SK-N-SH (cell line): ENCODE results near the gene PFDN5. TPM values are rescaled to one million over a fixed set of nuclear protein-coding genes. Genes with fewer than 3 reads are reported as not detected.
A peak's percentile ranks its signal among the peaks of the same experiment; 100 is the strongest.

ENCODE experiments used
- CTCF ChIA-PET: fragments of 300-600, 350-600 bp; formaldehyde crosslinking; extraction: SDS; loops from one replicate; lab custom pipeline; 2021; lab: Yijun Ruan, JAX
- POLR2A ChIA-PET: fragments of 350-600 bp; sonication (Branson Sonifier 250); formaldehyde crosslinking; extraction: SDS; loops from one replicate; lab custom pipeline; 2020; ENCODE audit warnings: antibody characterized with exemption, inconsistent platforms; lab: Yijun Ruan, JAX
- DNase-seq: peaks from one replicate; pipeline ENCODE4 v3.0.0; 2012
- H2AFZ ChIP-seq: fragments of 200-600 bp; sonication (generic); 2 replicates; pipeline ENCODE4 v1.8.1; 2016; ENCODE audit warnings: antibody characterized with exemption, mild to moderate bottlenecking, low read depth
- H3F3A ChIP-seq: fragments of 200-600 bp; sonication (generic); replicated peaks from 2 replicates; pipeline ENCODE3; 2016; ENCODE audit warnings: antibody characterized with exemption, mild to moderate bottlenecking; ENCODE audit not compliant: insufficient read depth
- H3K27ac ChIP-seq, 2 experiments: fragments of 200-500 bp in 1 of 2; fragments of 200-600 bp in 1 of 2; sonication (Bioruptor generic) in 1 of 2; sonication (generic), shearing (Covaris generic) in 1 of 2; 2 replicates each; pipeline versions ENCODE4 v1.5.1 to v1.6.1; 2014 to 2016; ENCODE audit warnings: low read depth in 2 of 2, inconsistent platforms in 1 of 2, low read length in 1 of 2, mild to moderate bottlenecking in 1 of 2, mixed read lengths in 1 of 2
- H3K27me3 ChIP-seq: fragments of 200-600 bp; sonication (generic), shearing (Covaris generic); 2 replicates; pipeline ENCODE4 v1.6.1; 2016; ENCODE audit warnings: mixed run types; ENCODE audit not compliant: insufficient read depth
- H3K36me3 ChIP-seq, 2 experiments: fragments of 200-500 bp in 1 of 2; fragments of 200-600 bp in 1 of 2; sonication (Bioruptor generic) in 1 of 2; sonication (generic) in 1 of 2; replicated peaks in 1 of 2; 2 replicates each; pipeline versions ENCODE3 to v1.5.1; 2014 to 2016; ENCODE audit warnings: low read length in 1 of 2, mild to moderate bottlenecking in 1 of 2; ENCODE audit not compliant: insufficient read depth in 2 of 2, control insufficient read depth in 1 of 2
- H3K4me1 ChIP-seq, 2 experiments: fragments of 200-500 bp in 1 of 2; fragments of 200-600 bp in 1 of 2; sonication (Bioruptor generic) in 1 of 2; sonication (generic), shearing (Covaris generic) in 1 of 2; 2 replicates each; pipeline versions ENCODE4 v1.5.1 to v1.6.1; 2014 to 2016; ENCODE audit warnings: low read depth in 1 of 2, low read length in 1 of 2, mixed run types in 1 of 2; ENCODE audit not compliant: insufficient read depth in 2 of 2, control insufficient read depth in 1 of 2
- H3K4me2 ChIP-seq: fragments of 200-600 bp; sonication (generic), shearing (Covaris generic); 2 replicates; pipeline ENCODE4 v1.6.1; 2017; ENCODE audit warnings: mixed run types
- H3K4me3 ChIP-seq, 2 experiments: fragments of 200-500 bp in 1 of 2; fragments of 200-600 bp in 1 of 2; sonication (Bioruptor generic) in 1 of 2; sonication (generic), shearing (Covaris generic) in 1 of 2; 2 replicates each; pipeline versions ENCODE4 v1.5.1 to v1.8.1; 2014 to 2016; ENCODE audit warnings: low read depth in 2 of 2, inconsistent platforms in 1 of 2, low read length in 1 of 2, mild to moderate bottlenecking in 1 of 2, mixed read lengths in 1 of 2, moderate library complexity in 1 of 2
- H3K79me2 ChIP-seq: fragments of 200-600 bp; sonication (generic); 2 replicates; pipeline ENCODE4 v1.8.1; 2017; ENCODE audit warnings: mild to moderate bottlenecking; ENCODE audit not compliant: insufficient read depth
- H3K9ac ChIP-seq: fragments of 200-600 bp; sonication (generic); 2 replicates; pipeline ENCODE4 v1.6.1; 2017; ENCODE audit warnings: mixed run types
- H3K9me2 ChIP-seq: fragments of 200-600 bp; sonication (generic); 2 replicates; pipeline ENCODE4 v1.6.1; 2017; ENCODE audit warnings: mixed run types
- H3K9me3 ChIP-seq: fragments of 200-600 bp; sonication (generic); 2 replicates; pipeline ENCODE4 v1.6.1; 2017; ENCODE audit warnings: mixed run types, mild to moderate bottlenecking, moderate library complexity
- H4K20me1 ChIP-seq: fragments of 200-600 bp; sonication (generic); 2 replicates; pipeline ENCODE4 v1.6.1; 2017; ENCODE audit warnings: mild to moderate bottlenecking, mixed run types; ENCODE audit not compliant: insufficient read depth
- ELF1 ChIP-seq: IDR thresholded peaks from 2 replicates; pipeline ENCODE4 v1.4.0; 2012
- EP300 ChIP-seq, 2 experiments: IDR thresholded peaks; 2 replicates each; pipeline versions ENCODE4 v1.4.0 to v1.6.1; 2012; ENCODE audit warnings: borderline replicate concordance in 1 of 2, low read depth in 1 of 2, low read length in 1 of 2
- EZH2phosphoT487 ChIP-seq: fragments of 200-600 bp; sonication (generic); IDR thresholded peaks from 2 replicates; pipeline ENCODE4 v1.6.1; 2017; ENCODE audit warnings: low read depth, mixed run types, mild to moderate bottlenecking, antibody characterized with exemption, moderate library complexity, borderline replicate concordance
- FOSL2 ChIP-seq: IDR thresholded peaks from 2 replicates; pipeline ENCODE4 v1.4.0; 2012; ENCODE audit warnings: low read depth, mild to moderate bottlenecking, moderate library complexity, borderline replicate concordance
- FOXJ3 ChIP-seq: sonication (generic); formaldehyde crosslinking; IDR thresholded peaks from 2 replicates; pipeline ENCODE4 v1.5.1; 2020; ENCODE audit warnings: mild to moderate bottlenecking, missing genetic modification reagents
- FOXM1 ChIP-seq: IDR thresholded peaks from 2 replicates; pipeline ENCODE4 v1.4.0; 2012; ENCODE audit warnings: low read depth, mild to moderate bottlenecking
- GATA2 ChIP-seq: sonication (generic); formaldehyde crosslinking; IDR thresholded peaks from 2 replicates; pipeline ENCODE4 v1.5.0; 2020; ENCODE audit warnings: mild to moderate bottlenecking, missing genetic modification reagents
- JUND ChIP-seq: IDR thresholded peaks from 2 replicates; pipeline ENCODE4 v1.4.0; 2012
- MXI1 ChIP-seq: IDR thresholded peaks from 2 replicates; pipeline ENCODE4 v1.6.1; 2012; ENCODE audit warnings: mild to moderate bottlenecking, low read depth, low read length, improper control_type of control experiment
- NFIC ChIP-seq: IDR thresholded peaks from 2 replicates; pipeline ENCODE4 v1.4.0; 2012; ENCODE audit warnings: borderline replicate concordance
- NRF1 ChIP-seq: IDR thresholded peaks from 2 replicates; pipeline ENCODE4 v1.6.1; 2012; ENCODE audit warnings: low read depth, mild to moderate bottlenecking, low read length
- POLR2AphosphoS5 ChIP-seq: IDR thresholded peaks from 2 replicates; pipeline ENCODE4 v1.6.1; 2012; ENCODE audit warnings: low read depth, low read length
- RFX5 ChIP-seq: IDR thresholded peaks from 2 replicates; pipeline ENCODE4 v1.6.1; 2012; ENCODE audit warnings: mild to moderate bottlenecking, improper control_type of control experiment, low read length
- RXRA ChIP-seq: IDR thresholded peaks from 2 replicates; pipeline ENCODE4 v1.4.0; 2012; ENCODE audit warnings: low read depth, mild to moderate bottlenecking, borderline replicate concordance
- SIN3A ChIP-seq: IDR thresholded peaks from 2 replicates; pipeline ENCODE4 v1.6.1; 2012; ENCODE audit warnings: low read depth, mild to moderate bottlenecking, low read length, moderate library complexity, borderline replicate concordance
- SMC3 ChIP-seq: IDR thresholded peaks from 2 replicates; pipeline ENCODE4 v1.6.1; 2012; ENCODE audit warnings: low read depth, low read length, improper control_type of control experiment
- TAF1 ChIP-seq: IDR thresholded peaks from 2 replicates; pipeline ENCODE4 v1.6.1; 2012; ENCODE audit warnings: low read depth, mild to moderate bottlenecking, low read length, moderate library complexity, borderline replicate concordance
- TCF12 ChIP-seq: IDR thresholded peaks from 2 replicates; pipeline ENCODE4 v1.4.0; 2012
- YY1 ChIP-seq: IDR thresholded peaks from 2 replicates; pipeline ENCODE4 v1.4.0; 2012; ENCODE audit warnings: low read depth, mild to moderate bottlenecking
- WGBS: methylation state at CpG from one replicate; pipeline ENCODE4 v1.1.6; 2017; ENCODE audit warnings: low lambda C conversion rate; 5-methylcytosine and 5-hydroxymethylcytosine counted together
- polyA plus RNA-seq, 3 experiments: library from polyadenylated mRNA; depleted of rRNA; stranded (reverse); fragments of >200 nt; gene quantifications; 2 replicates each; pipeline ENCODE4 v1.2.3, GENCODE V29; 2012
- TF ChIP-seq, protein P1 (sequence below): IDR thresholded peaks from 2 replicates; pipeline ENCODE4 v1.4.0; 2012; ENCODE audit warnings: low read depth
- TF ChIP-seq, protein P2 (sequence below): IDR thresholded peaks from 2 replicates; pipeline ENCODE4; 2012
- TF ChIP-seq, protein P3 (sequence below): IDR thresholded peaks from 2 replicates; pipeline ENCODE4 v1.4.0; 2012; ENCODE audit warnings: low read depth, borderline replicate concordance

Gene PFDN5
- polyA plus RNA-seq, 1 of the 3 experiments (the other 2 are of a cell fraction): 1,198 TPM

DNA sequence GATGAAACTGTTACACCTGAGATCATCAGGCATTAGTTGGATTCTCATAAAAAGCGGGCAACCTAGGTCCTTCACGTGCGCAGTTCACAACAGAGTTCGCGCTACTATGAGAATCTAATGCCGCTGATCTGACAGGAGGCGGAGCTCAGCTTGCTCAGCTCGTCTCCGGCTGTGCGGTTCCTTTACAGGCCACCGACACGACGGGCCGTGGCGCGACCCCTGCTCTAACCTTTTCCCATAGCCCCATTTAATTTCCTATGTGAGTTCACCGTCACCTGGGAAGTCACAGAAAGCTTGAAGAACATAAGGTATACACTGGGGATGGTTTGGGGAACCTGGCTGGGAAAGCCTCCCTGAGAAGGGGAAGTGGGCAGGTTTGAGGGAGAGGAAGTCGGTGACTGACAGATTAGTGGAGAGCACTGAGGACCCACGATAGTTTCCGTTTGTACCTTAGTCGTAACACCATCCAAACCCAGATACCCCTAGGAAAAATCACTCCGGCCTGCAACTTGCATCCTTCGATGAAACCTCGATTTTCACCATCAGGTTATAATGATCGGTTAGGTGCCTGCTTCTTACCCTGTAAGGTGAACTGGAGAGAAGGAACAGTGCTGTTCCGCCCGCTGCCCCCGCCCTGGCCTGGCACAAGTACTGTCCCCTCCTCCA, 28.9 kb downstream of the PFDN5 start:
- no peak for DNase-seq
- Histone ChIP-seq H3K4me1 (peaks cover 7 to 18% of the 10 kb centered on the region in 2 experiments; a peak in 3 of 4 replicates), H3K4me2 (peak overlapping the region; percentile 93), H3K27ac (peak overlapping the region; percentile 79 to 88), H2AFZ (peak overlapping the region; percentile 80), H3K9me2 (no peaks in the 10 kb centered on the region), H3K9ac (peak overlapping the region; percentile 95), H4K20me1 (no peaks in the 10 kb centered on the region), H3K4me3 (peak overlapping the region; percentile 59 to 79; a peak in 3 of 4 replicates), H3K9me3 (no peaks in the 10 kb centered on the region), H3F3A (peaks cover 13% of the 10 kb centered on the region), H3K27me3 (no peaks in the 10 kb centered on the region), H3K79me2 (peaks cover 15% of the 10 kb centered on the region), H3K36me3 (no peaks in the 10 kb centered on the region)
- CTCF ChIA-PET: interaction anchor here (0.8 to 13.6 kb wide), 15 partner anchors 10 to 192 kb away, joined by 3 to 294 read pairs (median 4); partner anchors contain the start of genes AMHR2, MAP3K12, PFDN5 and SP1
- POLR2A ChIA-PET: interaction anchor here (0.9 to 8.3 kb wide), 5 partner anchors 15 to 184 kb away, joined by 3 to 105 read pairs (median 4); no protein-coding TSS in a partner anchor
- TF ChIP-seq MXI1: no peak
- no peak for TF ChIP-seq FOSL2
- WGBS: 80% methylated on average over 28 of the region's 28 CpGs

DNA sequence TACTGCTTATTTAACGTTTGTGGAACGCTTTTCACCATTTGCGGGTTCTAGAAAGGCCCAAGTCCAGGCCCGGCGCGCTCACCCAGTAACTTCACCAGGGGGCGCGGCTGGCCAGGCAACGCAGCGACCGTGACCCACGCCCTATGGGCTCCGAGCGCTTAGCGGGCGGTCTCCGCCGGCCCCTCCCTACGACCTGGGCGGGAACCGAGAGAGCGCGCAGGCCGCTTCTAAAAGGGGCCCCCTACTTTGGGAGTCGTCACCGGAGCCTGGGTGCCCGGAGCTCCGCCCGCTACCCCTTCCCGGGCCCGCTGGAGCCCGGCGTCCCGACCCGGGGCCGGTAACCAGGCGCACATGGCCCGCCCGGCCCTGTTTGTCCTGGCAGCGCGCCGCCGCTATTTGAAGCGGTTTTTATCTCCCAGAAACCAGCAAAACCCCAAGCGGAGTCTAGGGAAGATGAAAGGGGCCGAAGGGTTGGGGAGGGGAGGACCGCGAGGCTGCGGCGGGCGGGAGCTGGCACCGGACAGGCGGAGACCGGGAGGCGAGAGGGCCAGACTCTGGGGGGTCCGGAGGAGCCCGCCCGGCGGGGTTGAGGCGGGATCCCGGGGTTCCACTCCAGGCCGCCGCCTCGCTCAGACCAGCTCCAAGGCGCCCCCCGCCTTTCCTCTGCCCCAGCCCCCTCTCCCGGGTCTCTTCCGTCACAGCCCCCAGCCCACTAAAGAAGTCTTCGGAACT, 29.6 kb downstream of the PFDN5 start:
- peak overlapping the region; percentile 93 for H3K4me2 ChIP-seq
- DNase-seq: peak; percentile 96
- H3K27me3 ChIP-seq: no peaks in the 10 kb centered on the region
- no peaks in the 10 kb centered on the region for H4K20me1 ChIP-seq
- peaks cover 7 to 18% of the 10 kb centered on the region in 2 experiments; a peak in 3 of 4 replicates for H3K4me1 ChIP-seq
- H2AFZ ChIP-seq: peak overlapping the region; percentile 80
- ChIA-PET POLR2A (interaction anchor here (0.5 to 8.3 kb wide), 7 partner anchors 10 to 184 kb away, joined by 3 to 105 read pairs (median 3); no protein-coding TSS in a partner anchor), CTCF (interaction anchor here (0.6 to 13.6 kb wide), 25 partner anchors 9 to 260 kb away, joined by 3 to 294 read pairs (median 4); partner anchors contain the start of genes AMHR2, MAP3K12, PFDN5 and SP1)
- under 1% methylated on average over 21 of the region's 69 CpGs for WGBS
- H3K9me3 ChIP-seq: no peaks in the 10 kb centered on the region
- peak overlapping the region; percentile 95 for H3K9ac ChIP-seq
- H3K79me2 ChIP-seq: peaks cover 10% of the 10 kb centered on the region
- peaks cover 13% of the 10 kb centered on the region for H3F3A ChIP-seq
- peak overlapping the region; percentile 79 to 88 for H3K27ac ChIP-seq
- H3K9me2 ChIP-seq: no peaks in the 10 kb centered on the region
- peak overlapping the region; percentile 59 to 79 for H3K4me3 ChIP-seq
- no peaks in the 10 kb centered on the region for H3K36me3 ChIP-seq
- TF ChIP-seq TCF12: peak; percentile 36; the same call in 1 of the 2 replicates
- TF ChIP-seq YY1: 0 out of 2 replicates have a peak, but pooled peaks have one; percentile 18
- peak; percentile 88 for TF ChIP-seq POLR2AphosphoS5
- no peak for TF ChIP-seq RXRA
- no peak for TF ChIP-seq ELF1
- TF ChIP-seq, protein P1, sequence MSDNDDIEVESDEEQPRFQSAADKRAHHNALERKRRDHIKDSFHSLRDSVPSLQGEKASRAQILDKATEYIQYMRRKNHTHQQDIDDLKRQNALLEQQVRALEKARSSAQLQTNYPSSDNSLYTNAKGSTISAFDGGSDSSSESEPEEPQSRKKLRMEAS: peak; percentile 64; the same call in 1 of the 2 replicates
- TF ChIP-seq MXI1: peak; percentile 77
- TF ChIP-seq NRF1: no peak
- TF ChIP-seq, protein P2, sequence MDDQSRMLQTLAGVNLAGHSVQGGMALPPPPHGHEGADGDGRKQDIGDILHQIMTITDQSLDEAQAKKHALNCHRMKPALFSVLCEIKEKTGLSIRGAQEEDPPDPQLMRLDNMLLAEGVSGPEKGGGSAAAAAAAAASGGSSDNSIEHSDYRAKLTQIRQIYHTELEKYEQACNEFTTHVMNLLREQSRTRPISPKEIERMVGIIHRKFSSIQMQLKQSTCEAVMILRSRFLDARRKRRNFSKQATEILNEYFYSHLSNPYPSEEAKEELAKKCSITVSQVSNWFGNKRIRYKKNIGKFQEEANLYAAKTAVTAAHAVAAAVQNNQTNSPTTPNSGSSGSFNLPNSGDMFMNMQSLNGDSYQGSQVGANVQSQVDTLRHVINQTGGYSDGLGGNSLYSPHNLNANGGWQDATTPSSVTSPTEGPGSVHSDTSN: no peak
- peak; percentile 64; the same call in 1 of the 2 replicates for TF ChIP-seq TAF1
- TF ChIP-seq FOXM1: no peak
- no peak for TF ChIP-seq NFIC
- peak; percentile 88 for TF ChIP-seq SMC3
- no peak for TF ChIP-seq FOXJ3 (CRISPR knock-in tag)
- TF ChIP-seq GATA2: no peak
- no peak for TF ChIP-seq RFX5
- no peak for TF ChIP-seq EZH2phosphoT487
- peak; percentile 23; the same call in 1 of the 2 replicates for TF ChIP-seq FOSL2
- TF ChIP-seq, protein P3, sequence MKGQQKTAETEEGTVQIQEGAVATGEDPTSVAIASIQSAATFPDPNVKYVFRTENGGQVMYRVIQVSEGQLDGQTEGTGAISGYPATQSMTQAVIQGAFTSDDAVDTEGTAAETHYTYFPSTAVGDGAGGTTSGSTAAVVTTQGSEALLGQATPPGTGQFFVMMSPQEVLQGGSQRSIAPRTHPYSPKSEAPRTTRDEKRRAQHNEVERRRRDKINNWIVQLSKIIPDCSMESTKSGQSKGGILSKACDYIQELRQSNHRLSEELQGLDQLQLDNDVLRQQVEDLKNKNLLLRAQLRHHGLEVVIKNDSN: no peak
- no peak for TF ChIP-seq JUND
- peak; percentile 43; the same call in 1 of the 2 replicates for TF ChIP-seq SIN3A
- no peak for TF ChIP-seq EP300 (IDR thresholded peaks at IDR 0.05; ENCODE audit: borderline replicate concordance in 1 of 2, low read depth in 1 of 2, low read length in 1 of 2)
